Stimulated activated CD4-positive, alpha-beta T cell treated with anti-CD3 and anti-CD28 coated beads, Interleukin-1b, Interleukin-23, amount 100 ng/mL, for 4 hours (primary cell): ENCODE data around the gene RBM26.
"Not testable (repeated sequence)": the region's sequence is repeated elsewhere in the genome, so short reads cannot be mapped to it uniquely, and the experiment has no call there.

Experiments
- DNase-seq, 2 donors: peaks; one replicate each; pipeline ENCODE4 v3.0.0-alpha.2; 2020; ENCODE audit warnings: low read depth in 2 of 2

The RBM26 gene

GRCh38 chr13:79387853-79388252, 18.2 kb downstream of the RBM26 start:
- no peak for DNase-seq

- DNase-seq, result no peak
Observed at GRCh38 chr13:79386125-79386826, 19.8 kb downstream of the RBM26 start.

DNA sequence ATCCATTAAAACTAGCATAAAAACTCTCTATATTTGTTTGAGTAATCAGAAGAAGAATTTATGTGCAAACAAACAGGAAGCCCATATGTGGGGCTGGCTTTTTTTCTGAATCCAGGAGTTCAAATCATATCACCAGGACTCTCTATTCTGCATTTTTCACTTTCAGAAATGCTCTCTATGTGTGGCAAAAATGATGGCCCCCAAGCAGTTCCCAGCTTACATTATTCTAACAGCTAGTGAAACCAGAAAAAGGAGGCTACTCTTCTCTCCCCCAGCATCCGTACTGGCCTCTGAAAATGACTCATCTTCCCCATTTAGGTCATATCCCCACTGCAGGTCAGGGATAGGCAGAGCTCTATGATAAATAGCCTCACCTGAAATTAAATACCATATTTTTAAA, 20.4 kb downstream of the RBM26 start:
- no peak for DNase-seq

DNA sequence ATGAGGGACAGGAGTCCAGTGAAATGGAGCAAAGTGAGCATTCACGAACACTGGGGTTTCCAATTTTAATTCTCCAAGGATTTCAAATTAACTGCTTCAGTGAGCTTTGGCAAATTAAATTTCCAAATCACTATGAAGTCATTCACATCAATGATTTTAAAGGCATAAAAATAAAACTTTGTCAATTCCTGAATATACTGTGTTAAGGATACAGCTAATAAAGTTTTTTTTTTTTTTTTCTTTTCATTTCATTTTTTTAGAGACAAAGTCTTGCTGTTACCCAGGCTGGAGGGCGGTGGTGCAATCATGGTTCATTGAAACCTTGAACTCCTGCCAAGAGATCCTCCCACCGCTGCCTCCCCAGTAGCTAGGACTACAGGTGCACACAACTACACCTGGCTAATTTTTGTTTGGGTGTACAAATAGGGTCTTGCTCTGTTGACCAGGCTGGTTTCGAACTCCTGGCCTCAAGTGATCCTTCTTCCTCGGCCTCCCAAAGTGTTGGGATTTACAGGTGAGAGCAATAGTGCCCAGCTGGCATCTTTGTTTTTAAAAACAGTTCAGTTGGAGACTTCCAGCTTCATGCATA, 21.9 kb downstream of the RBM26 start:
- no peak for DNase-seq

- no peak for DNase-seq
Observed at GRCh38 chr13:79382545-79383275, 23.3 kb downstream of the RBM26 start.

GRCh38 chr13:79380997-79381396, 25.1 kb downstream of the RBM26 start:
- DNase-seq, result no peak

GRCh38 chr13:79379274-79379673, 26.8 kb downstream of the RBM26 start:
- no peak for DNase-seq

DNA sequence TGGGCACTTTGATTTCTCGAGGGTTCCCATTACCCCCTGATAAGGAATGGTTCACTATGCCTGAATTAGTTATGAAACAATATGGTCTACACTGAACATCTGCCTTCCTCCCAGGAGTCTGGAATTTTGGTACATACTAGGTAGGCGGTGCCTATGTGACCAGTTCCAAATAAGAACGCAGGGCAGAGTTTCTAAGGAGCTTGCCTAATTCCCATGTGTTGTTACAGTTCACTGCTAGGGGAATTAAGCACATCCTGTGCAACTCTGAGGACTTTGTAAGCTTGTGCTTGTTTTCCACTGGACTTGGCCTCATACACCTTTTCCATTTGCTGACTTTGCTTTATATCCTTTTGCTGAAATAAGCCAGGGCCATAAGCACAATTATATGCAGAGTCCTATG, 29.2 kb downstream of the RBM26 start:
- no peak for DNase-seq

GRCh38 chr13:79374578-79374977, 31.5 kb downstream of the RBM26 start:
- no peak for DNase-seq

GRCh38 chr13:79373916-79374315, 32.1 kb downstream of the RBM26 start:
- no peak for DNase-seq

GRCh38 chr13:79369226-79369625, 36.8 kb downstream of the RBM26 start:
- DNase-seq, result no peak

DNA sequence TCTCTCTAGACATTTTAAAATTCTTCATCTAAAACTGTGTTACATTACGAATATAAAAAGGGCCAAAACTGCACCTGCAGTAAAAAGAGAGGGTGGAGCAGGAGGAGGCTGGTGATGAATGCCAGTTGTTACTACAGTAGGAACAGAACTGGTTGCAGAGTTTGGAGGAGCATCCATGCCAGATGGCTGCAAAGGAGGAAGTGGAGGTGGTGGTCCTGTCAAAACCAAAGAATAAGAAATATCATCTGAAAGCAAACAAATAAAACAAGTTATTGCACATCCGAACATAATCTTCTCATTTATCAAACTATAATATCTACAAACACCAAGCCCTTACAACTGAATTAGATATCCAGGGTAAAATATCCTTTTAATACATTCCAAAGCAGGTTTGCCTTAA, 40.1 kb downstream of the RBM26 start:
- no peak for DNase-seq

DNA sequence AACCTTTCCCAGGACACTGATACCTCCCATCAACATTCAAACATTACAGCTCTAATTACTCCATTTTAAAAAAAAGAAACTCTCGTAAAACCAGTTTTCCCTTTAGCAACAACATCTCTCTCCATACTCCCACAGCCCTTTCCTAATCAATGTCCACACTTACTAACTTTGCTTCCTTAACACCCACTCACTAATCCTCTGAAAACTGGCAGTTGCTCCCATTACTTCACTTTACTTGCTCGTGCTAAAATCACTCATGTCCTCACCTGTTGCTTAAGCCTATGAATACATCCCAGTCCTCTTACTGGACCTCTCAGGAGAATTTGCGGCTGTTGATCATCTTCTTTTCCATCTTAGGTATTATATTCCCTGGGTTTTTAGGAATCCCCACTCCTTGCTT, 44.8 kb downstream of the RBM26 start:
- DNase-seq, result no peak

- no peak for DNase-seq
Observed at GRCh38 chr13:79360095-79360494, 46.0 kb downstream of the RBM26 start.

DNA sequence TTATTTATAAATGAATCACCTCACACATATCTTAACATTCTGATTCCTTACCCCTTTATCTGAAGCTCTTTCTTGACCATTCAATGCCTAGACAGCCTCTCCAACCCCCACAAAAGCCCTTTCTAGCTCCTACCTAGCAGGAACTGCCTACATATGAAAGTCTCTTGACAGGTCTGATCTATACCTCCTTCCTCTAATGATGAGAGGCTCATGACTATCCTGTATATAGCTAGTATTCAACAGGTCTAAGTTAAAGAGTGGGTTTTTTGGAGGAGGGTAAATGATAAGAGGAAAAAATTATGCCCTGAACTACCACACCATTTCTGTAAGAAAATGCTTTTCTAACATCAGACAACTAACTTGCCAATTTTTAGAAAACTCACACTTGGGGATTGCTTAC, 47.0 kb downstream of the RBM26 start:
- no peak for DNase-seq

- DNase-seq, result no peak
Observed at GRCh38 chr13:79354285-79354684, 51.8 kb downstream of the RBM26 start.

- DNase-seq, result no peak
Observed at GRCh38 chr13:79353693-79354092, 52.4 kb downstream of the RBM26 start.

- no peak for DNase-seq
Observed at GRCh38 chr13:79352107-79352506, 53.9 kb downstream of the RBM26 start.

GRCh38 chr13:79349608-79350007, 56.4 kb downstream of the RBM26 start:
- DNase-seq, result not testable (repeated sequence)

DNA sequence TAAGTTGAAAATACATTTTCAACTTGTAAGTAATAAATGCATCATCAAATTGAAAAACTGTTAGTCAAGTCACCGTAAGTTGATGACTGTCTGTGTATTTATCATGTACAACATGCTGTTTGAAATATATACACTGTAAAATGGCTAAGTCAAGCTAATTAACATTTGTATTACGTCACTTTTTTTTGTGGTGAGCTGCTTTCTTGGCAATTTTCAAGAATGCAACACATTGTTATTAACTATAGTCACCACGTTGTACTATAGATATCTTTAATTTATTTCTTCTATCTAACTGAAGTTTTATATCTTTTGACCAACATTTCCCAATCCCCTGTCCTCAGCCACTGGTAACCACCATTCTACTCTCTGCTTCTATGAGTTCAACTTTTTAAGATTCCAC, 57.0 kb downstream of the RBM26 start:
- no peak for DNase-seq

DNA sequence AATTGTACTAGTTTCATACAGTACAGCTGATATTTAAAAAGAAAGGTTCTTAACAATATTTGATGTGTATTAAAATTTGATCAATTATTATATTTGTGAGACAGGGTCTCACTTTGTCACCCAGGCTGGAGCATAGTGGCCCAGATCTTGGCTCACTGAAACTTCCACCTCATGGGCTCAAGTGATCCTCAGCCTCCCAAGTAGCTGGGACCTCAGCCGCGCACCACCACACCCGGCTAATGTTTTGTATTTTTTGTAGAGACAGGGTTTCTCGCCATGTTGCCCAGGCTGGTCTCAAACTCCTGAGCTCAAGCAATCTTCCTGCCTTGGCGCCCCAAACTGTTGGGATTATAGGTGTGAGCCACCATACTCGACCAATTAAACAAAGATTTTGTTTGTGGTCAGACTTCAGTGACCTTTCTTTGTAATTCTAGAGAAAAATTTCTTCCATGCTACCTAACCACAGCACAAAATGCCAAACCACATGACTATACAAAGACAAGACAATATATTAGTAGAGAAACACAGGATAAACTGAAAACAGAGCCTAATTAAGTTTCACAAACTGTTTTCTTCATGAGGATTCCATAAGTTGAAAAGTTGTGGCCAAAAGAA, 59.6 kb downstream of the RBM26 start:
- DNase-seq, result no peak

DNA sequence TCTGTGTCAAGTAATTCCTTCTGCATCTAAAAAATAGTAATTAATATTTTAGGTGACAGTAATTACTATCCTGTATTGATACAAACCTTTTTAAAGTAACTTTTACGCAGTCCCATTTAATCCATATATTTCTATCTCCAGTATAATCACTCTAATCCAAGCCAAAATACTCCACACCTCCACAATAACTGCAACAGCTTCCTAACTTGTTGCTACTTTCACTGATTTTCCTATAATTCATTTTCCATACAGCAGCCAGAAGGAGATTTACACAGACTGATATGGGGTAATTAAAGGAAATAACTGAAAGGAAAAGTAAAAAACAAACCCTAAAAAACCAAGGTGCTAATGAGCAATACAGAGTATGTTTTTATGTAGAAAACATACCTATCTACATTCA, 64.9 kb downstream of the RBM26 start:
- DNase-seq, result no peak

GRCh38 chr13:79340490-79340889, 65.6 kb downstream of the RBM26 start:
- DNase-seq, result no peak
